ENCODE results near the gene CDC25B.

The CDC25B gene

DNA sequence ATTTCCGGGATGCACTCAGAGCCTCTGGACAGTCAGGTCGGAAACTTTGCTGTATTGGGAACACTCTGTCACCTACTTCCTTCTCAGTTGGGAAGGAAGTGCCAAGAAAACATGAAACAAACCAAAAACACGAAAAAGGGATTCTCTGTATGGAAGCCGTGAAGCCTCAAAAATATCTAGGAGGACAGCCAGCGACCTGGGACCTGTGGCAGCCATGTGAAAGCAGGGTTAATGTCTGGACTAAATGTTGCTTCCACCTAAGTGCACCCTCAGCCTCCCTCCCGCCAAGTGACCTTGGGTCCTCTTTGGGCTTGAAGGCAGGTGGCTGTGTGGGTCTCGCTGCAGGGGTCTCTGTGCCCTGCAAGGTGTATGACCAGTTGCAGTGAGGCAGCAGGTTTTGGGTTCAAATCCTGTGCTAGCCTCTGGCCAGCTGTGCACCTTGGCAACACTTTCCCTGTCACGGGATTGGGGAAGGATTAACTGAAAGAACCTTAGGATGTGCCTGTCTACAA lies 51.4 kb downstream of the CDC25B start:
- TF ChIP-seq, protein P1, sequence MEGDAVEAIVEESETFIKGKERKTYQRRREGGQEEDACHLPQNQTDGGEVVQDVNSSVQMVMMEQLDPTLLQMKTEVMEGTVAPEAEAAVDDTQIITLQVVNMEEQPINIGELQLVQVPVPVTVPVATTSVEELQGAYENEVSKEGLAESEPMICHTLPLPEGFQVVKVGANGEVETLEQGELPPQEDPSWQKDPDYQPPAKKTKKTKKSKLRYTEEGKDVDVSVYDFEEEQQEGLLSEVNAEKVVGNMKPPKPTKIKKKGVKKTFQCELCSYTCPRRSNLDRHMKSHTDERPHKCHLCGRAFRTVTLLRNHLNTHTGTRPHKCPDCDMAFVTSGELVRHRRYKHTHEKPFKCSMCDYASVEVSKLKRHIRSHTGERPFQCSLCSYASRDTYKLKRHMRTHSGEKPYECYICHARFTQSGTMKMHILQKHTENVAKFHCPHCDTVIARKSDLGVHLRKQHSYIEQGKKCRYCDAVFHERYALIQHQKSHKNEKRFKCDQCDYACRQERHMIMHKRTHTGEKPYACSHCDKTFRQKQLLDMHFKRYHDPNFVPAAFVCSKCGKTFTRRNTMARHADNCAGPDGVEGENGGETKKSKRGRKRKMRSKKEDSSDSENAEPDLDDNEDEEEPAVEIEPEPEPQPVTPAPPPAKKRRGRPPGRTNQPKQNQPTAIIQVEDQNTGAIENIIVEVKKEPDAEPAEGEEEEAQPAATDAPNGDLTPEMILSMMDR (IDR thresholded peaks at IDR 0.05; ENCODE audit: control insufficient read depth, insufficient read depth, low read depth, low read length, missing control alignments), result no peak
- H3K4me3 ChIP-seq (ENCODE audit: control insufficient read depth, low read depth, low read length), result peak overlapping the region; percentile 84
- no peak for DNase-seq (ENCODE audit: low read depth)

DNA sequence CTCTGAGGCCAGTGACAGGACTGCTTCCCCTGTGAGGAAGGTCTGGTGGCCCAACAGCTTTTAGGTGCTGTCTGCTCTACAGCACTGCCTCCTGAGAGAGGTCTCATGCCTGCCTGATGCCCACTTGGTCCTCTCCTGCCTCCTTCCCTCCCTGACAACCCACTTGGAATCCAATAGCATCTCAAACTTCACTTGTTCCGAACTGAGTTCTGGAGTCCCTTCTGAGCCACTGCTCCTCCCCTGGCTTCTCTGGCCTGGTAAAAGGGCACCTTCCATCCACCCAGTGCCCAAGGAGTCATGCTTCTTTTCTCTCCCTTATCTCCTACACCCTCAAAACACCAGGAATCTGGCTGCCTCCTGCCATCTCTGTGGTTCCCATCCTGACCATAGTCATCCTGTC lies 52.5 kb downstream of the CDC25B start:
- no peak overlapping the region for H3K4me3 ChIP-seq (ENCODE audit: control insufficient read depth, low read depth, low read length)
- TF ChIP-seq, protein P1 (IDR thresholded peaks at IDR 0.05; ENCODE audit: control insufficient read depth, insufficient read depth, low read depth, low read length, missing control alignments), result no peak
- no peak for DNase-seq (ENCODE audit: low read depth)

DNA sequence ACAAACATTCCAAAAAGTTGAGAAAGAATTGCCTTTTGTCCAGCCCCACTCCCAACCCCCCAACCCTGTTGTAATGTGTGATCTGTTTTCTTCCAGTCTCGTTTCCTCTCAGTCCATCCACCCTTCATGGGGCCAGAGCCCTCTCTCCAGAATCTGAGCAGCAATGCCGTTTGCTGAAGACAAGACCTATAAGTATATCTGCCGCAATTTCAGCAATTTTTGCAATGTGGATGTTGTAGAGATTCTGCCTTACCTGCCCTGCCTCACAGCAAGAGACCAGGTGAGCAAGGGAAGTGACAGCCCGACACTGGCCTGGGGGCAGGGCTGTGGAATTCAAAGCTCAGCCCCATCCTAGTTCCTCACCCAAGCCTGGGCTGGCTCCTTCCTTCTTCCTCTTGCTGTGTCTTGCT lies 58.4 kb downstream of the CDC25B start:
- TF ChIP-seq, protein P1 (IDR thresholded peaks at IDR 0.05; ENCODE audit: control insufficient read depth, insufficient read depth, low read depth, low read length, missing control alignments), result no peak
- no peak overlapping the region for H3K4me3 ChIP-seq (ENCODE audit: control insufficient read depth, low read depth, low read length)
- DNase-seq (ENCODE audit: low read depth), result no peak
